GM18520 (cell line): Measurements from ENCODE around the gene ZMYM2.

Experiments
- ATAC-seq: cut with Tn5 transposase; IDR thresholded peaks from one replicate; pipeline ENCODE4 v1.9.1; 2021; ENCODE audit not compliant: unreplicated experiment

ZMYM2 gene

GRCh38 chr13:20130652-20131051 lies 172.1 kb downstream of the ZMYM2 start:
- ATAC-seq = no peak

DNA sequence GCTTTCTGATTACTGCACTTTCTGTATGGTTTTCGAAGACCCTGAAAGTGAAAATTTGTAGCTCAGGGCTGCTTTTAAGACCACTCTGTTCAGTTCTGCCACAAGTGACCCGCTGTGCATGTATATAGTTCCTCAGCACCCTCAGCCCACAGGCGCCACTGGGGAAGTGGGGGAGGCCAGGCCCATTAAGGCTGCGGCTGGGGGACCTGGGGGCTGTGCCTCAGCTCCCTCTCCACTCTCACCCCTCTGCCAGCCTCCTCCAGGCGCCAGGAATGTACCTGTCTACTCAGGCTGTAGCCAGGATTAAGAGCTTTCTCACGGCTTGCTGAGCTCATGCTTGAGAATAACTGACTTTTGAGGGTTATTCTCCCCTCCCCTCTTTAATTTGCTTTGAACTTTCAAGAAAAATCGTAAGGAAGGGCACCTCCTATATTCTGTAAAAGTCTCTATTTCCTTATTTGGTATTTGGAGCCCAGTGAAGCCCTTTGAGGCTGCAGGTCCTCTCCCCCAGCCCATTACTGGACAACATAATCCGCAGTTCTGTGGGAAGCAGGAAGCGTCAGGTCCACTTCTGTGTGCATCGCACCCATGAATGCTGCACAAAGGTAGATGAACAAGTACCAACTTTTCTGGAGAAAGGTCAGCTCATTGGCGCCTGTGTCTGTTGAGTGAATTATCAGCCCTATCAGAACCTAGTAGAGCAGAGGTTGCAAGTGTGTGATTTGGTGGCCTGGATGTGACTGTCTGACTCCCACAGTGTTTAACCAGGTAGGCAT lies 172.7 kb downstream of the ZMYM2 start:
- ATAC-seq = no peak

DNA sequence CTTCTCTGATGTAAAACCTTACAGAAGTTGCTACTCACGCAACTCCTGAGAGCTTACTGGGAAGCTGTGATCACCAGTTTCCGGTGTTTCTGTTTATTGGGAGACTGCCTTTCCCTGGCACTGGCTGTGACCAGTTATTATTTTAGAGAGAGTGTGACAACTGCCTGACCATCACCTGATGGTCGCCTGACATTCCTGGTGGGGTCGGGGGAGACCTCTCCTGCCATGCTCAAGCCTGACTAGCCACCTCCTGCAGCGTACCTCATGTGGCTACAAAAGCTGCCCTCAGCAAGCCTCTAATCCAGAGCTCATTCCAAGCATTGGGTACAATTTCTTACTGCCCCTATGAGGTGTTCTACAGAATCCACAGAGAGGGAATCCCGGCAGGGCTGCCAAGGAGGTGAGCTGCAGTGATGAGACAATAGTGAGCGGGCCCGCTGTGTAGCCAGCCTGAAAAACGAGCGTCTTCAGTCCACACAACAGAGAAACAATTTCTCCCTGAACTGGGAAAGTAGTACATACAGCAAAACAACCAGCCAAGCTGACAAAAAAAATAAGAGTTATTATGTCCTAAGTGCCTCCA lies 173.6 kb downstream of the ZMYM2 start:
- no peak for ATAC-seq

- ATAC-seq = no peak
These were observed 176.2 kb downstream of the ZMYM2 start for GRCh38 chr13:20134732-20135131.

- ATAC-seq = no peak
These were observed 178.5 kb downstream of the ZMYM2 start for GRCh38 chr13:20136781-20137703.

GRCh38 chr13:20137875-20138274 lies 179.3 kb downstream of the ZMYM2 start:
- no peak for ATAC-seq

DNA sequence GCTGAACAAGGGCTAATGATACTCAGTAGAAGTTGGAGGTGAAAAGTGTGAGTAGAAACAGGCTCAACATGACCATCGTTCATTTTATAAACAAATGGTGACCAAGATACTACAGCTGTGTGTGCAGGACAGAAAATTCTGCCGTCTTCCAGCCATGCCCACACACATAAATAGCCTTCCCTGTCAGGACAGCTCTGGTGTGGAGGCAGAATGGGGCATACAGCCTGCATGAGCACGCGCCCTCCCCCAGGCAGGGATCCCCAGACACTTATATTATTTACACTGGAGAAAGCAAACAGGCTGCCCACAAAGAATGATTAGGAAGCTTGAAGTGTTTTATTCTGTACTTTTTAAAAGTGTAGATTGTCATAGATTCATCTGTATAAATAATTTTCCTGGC lies 182.0 kb downstream of the ZMYM2 start:
- no peak for ATAC-seq
